GM12878 (cell line): Measurements from ENCODE around the gene AMZ2. TPM values are rescaled to one million over a fixed set of nuclear protein-coding genes. Genes with fewer than 3 reads are reported as not detected.
A peak's percentile ranks its signal among the peaks of the same experiment; 100 is the strongest.
"Not testable (repeated sequence)": the region's sequence is repeated elsewhere in the genome, so short reads cannot be mapped to it uniquely, and the experiment has no call there.

Experiments
- ATAC-seq: fragments of 200-7000 bp; cut with Tn5 transposase; 3 replicates; pipeline ENCODE4 v1.9.1; 2020; ENCODE audit warnings: mild to moderate bottlenecking, moderate library complexity
- BruUV-seq: library from RNA; stranded (reverse); fragments of 400-500 nt; replicated peaks from 2 replicates; lab custom pipeline; 2021; lab: Mats Ljungman, UMichigan
- CTCF ChIA-PET: fragments of 300-600 bp; sonication (Branson Sonifier 250); formaldehyde crosslinking; extraction: SDS; loops from one replicate; lab custom pipeline; 2021; ENCODE audit warnings: inconsistent platforms; lab: Yijun Ruan, JAX
- POLR2A ChIA-PET: fragments of 350-600 bp; formaldehyde crosslinking; extraction: SDS; loops from one replicate; lab custom pipeline; 2021; ENCODE audit warnings: inconsistent platforms; lab: Charles Lee
- RAD21 ChIA-PET: fragments of 300-600 bp; sonication (Branson Sonifier 250); formaldehyde crosslinking; loops from one replicate; lab custom pipeline; 2023; ENCODE audit warnings: antibody characterized with exemption; ENCODE audit not compliant: unreplicated experiment; lab: Charles Lee
- SMC1A ChIA-PET: fragments of 300-600 bp; sonication (Branson Sonifier 250); formaldehyde crosslinking; loops from one replicate; lab custom pipeline; 2023; ENCODE audit not compliant: unreplicated experiment, uncharacterized antibody; lab: Charles Lee
- DNase-seq: peaks from one replicate; pipeline ENCODE4 v3.0.0-alpha.2; 2011; ENCODE audit warnings: low read depth, low spot score
- FAIRE-seq: peaks from 3 replicates; lab custom pipeline; 2011; peaks lifted over from hg19 to GRCh38; lab: Jason Lieb, UNC
- H2AFZ ChIP-seq: 2 replicates; pipeline ENCODE4 v1.6.0; 2011; ENCODE audit warnings: low read depth, low read length, control low read depth; ENCODE audit not compliant: control insufficient read depth
- H3K27ac ChIP-seq: 2 replicates; pipeline ENCODE4 v1.5.1; 2011; ENCODE audit warnings: control low read depth; ENCODE audit not compliant: control insufficient read depth, insufficient read depth
- H3K27me3 ChIP-seq, 2 experiments: replicated peaks in 1 of 2; 2 replicates each; pipeline versions ENCODE4 v1.6.0 to v1.6.1; 2011; ENCODE audit warnings: low read length in 1 of 2; ENCODE audit not compliant: control insufficient read depth in 2 of 2, insufficient read depth in 2 of 2
- H3K36me3 ChIP-seq, 2 experiments: 2 replicates each; pipeline ENCODE4 v1.5.1; 2011; ENCODE audit warnings: low read length in 1 of 2; ENCODE audit not compliant: control insufficient read depth in 2 of 2, insufficient read depth in 2 of 2
- H3K4me1 ChIP-seq: 2 replicates; pipeline ENCODE4 v1.6.1; 2011; ENCODE audit warnings: mild to moderate bottlenecking, low read length, moderate library complexity, mixed read lengths; ENCODE audit not compliant: control insufficient read depth, insufficient read depth
- H3K4me2 ChIP-seq: 2 replicates; pipeline ENCODE4 v1.6.0; 2011; ENCODE audit warnings: control low read depth; ENCODE audit not compliant: control insufficient read depth, insufficient read depth
- H3K4me3 ChIP-seq: fragments of 200-600 bp; sonication (generic); 2 replicates; pipeline ENCODE4 v1.5.1; 2016
- H3K79me2 ChIP-seq: 2 replicates; pipeline ENCODE4 v1.6.0; 2011; ENCODE audit warnings: low read length; ENCODE audit not compliant: control insufficient read depth, insufficient read depth
- H3K9ac ChIP-seq: 2 replicates; pipeline ENCODE4 v1.8.0; 2011; ENCODE audit warnings: low read length, control low read depth, mixed read lengths; ENCODE audit not compliant: control insufficient read depth, insufficient read depth
- H3K9me3 ChIP-seq: replicated peaks from 3 replicates; pipeline ENCODE4 v1.5.1; 2011; ENCODE audit warnings: mild to moderate bottlenecking, low read length; ENCODE audit not compliant: control insufficient read depth, insufficient read depth
- H4K20me1 ChIP-seq: 2 replicates; pipeline ENCODE4 v1.6.0; 2011; ENCODE audit not compliant: control insufficient read depth, insufficient read depth
- EED ChIP-seq: sonication (generic); IDR thresholded peaks from 2 replicates; pipeline ENCODE4 v1.6.1; 2016; ENCODE audit warnings: antibody characterized with exemption, low read depth
- EP300 ChIP-seq, 2 experiments: fragments of 150-350 bp in 1 of 2; IDR thresholded peaks; 2 replicates each; pipeline ENCODE4 v1.6.1; 2011 to 2012; ENCODE audit warnings: low read depth in 2 of 2, low read length in 2 of 2, borderline replicate concordance in 1 of 2, improper control_type of control experiment in 1 of 2, inconsistent platforms in 1 of 2; ENCODE audit not compliant: control insufficient read depth in 1 of 2
- ESRRA ChIP-seq: IDR thresholded peaks from 2 replicates; pipeline ENCODE4 v1.6.1; 2012; ENCODE audit warnings: mild to moderate bottlenecking, low read length, improper control_type of control experiment
- FOXM1 ChIP-seq: IDR thresholded peaks from 2 replicates; pipeline ENCODE4 v1.6.1; 2012; ENCODE audit warnings: low read depth, mild to moderate bottlenecking, inconsistent platforms, low read length, moderate library complexity
- IKZF1 ChIP-seq: fragments of 450-650 bp; conservative IDR thresholded peaks from 2 replicates; pipeline ENCODE4 v1.6.1; 2017; ENCODE audit warnings: antibody characterized with exemption, mild to moderate bottlenecking
- POLR2AphosphoS2 ChIP-seq: IDR thresholded peaks from 2 replicates; pipeline ENCODE4 v1.6.1; 2011; ENCODE audit warnings: low read depth, mild to moderate bottlenecking, low read length, improper control_type of control experiment, moderate library complexity
- RCOR1 ChIP-seq: conservative IDR thresholded peaks from 2 replicates; pipeline ENCODE4 v1.6.1; 2012; ENCODE audit warnings: low read depth, low read length, improper control_type of control experiment
- WGBS: methylation state at CpG from one replicate; pipeline ENCODE4 v1.1.6; 2016; ENCODE audit warnings: low lambda C conversion rate; ENCODE audit not compliant: insufficient replicate concordance, insufficient coverage; ENCODE audit errors: missing lambda C conversion rate; 5-methylcytosine and 5-hydroxymethylcytosine counted together
- in situ Hi-C: fragments of 300-500 bp; cut with MboI; formaldehyde crosslinking; loops from 9 replicates; pipeline ENCODE4 v1.14.3; 2018; ENCODE audit warnings: mixed read lengths
- intact Hi-C: fragments of 100-400 bp; cut with micrococcal nuclease; formaldehyde crosslinking; loops from one replicate; pipeline ENCODE4 v1.14.2; 2022; ENCODE audit not compliant: unreplicated experiment
- polyA plus RNA-seq, 11 experiments: library from polyadenylated mRNA; depleted of rRNA in 4 of 11; unstranded in 6 of 11; stranded (reverse) in 5 of 11; fragments of >200 nt; fragmentation: Nextera tagmentation in 4 of 11; fragmentation: Illumina TruSeq in 1 of 11; extraction: Ambion mirVana in 4 of 11; extraction: Trizol in 1 of 11; gene quantifications; 1 replicate in 1 of 11; 2 replicates in 10 of 11; pipeline versions ENCODE4 v1.2.1 to v1.2.3, GENCODE V29; 2011 to 2016; ENCODE audit warnings: inconsistent platforms in 2 of 11, missing spikeins in 2 of 11, low read depth in 1 of 11
- total RNA-seq, 4 experiments: library from RNA; depleted of rRNA in 3 of 4; stranded (reverse); fragments of >200 nt in 3 of 4; fragmentation: Illumina TruSeq in 1 of 4; extraction: Trizol in 1 of 4; gene quantifications; 2 replicates each; pipeline versions ENCODE4 v1.2.1 to v1.2.3, GENCODE V29; 2013 to 2021
- TF ChIP-seq, protein P1 (sequence below): IDR thresholded peaks from 2 replicates; pipeline ENCODE4 v1.6.1; 2012; ENCODE audit warnings: low read depth, low read length, improper control_type of control experiment
- TF ChIP-seq, protein P2 (sequence below): fragments of 450-650 bp; IDR thresholded peaks from 2 replicates; pipeline ENCODE4 v1.6.1; 2016; ENCODE audit warnings: mild to moderate bottlenecking, moderate library complexity, borderline replicate concordance

AMZ2 gene
- total and polyA plus RNA-seq, 10 of the 15 experiments (the other 5 are each of a cell fraction or from before 2014, with no cell fraction given): 79.1 to 189 (median 126) TPM

DNA sequence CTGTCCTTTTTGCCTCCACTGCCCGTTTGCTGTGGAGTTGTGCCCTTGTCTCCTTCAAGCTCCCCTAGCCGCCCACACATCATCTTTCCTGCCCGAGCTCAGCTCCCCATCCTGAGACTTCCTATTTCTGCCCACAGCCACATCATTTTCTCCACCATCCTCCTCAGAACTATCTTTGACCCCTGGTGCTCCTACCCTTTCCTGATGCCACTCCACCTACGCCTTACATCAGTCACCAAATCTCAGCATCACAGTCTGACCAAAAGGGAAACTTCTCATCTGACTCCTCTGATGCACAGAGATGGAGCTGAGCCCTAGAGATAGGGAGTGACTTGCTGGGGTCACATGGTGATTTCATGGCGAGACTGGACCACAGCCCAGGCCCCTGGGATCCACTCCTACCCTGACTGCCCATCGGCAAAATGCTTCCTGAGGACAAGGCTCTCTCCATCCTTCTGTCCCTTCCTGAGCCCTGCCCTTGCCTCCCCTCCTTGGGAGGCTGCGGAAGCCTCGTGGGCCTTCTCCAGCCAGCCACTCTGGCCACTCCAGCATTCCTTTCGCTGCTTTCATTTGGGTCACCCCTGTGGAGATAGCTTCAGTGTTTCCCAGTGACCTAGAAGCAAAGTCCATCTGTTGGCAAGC is 19.7 kb upstream of the AMZ2 start:
- H3K27me3 ChIP-seq, H3K4me2 ChIP-seq, H3K9me3 ChIP-seq, H2AFZ ChIP-seq, SMC1A ChIA-PET, H3K36me3 ChIP-seq, DNase-seq, H3K79me2 ChIP-seq, BruUV-seq, CTCF ChIA-PET, H4K20me1 ChIP-seq, H3K27ac ChIP-seq, H3K4me1 ChIP-seq, H3K4me3 ChIP-seq, H3K9ac ChIP-seq, FAIRE-seq, in situ Hi-C loops, RAD21 ChIA-PET, intact Hi-C loops: not testable (repeated sequence)
- WGBS: 50% methylated on average over 9 of the region's 9 CpGs
- ATAC-seq: peak; percentile 36; the same call in 2 of the 3 replicates
- POLR2A ChIA-PET: interaction anchor here (0.6 kb wide), 1 partner anchor 42 kb away, joined by 4 read pairs; no protein-coding TSS in a partner anchor

DNA sequence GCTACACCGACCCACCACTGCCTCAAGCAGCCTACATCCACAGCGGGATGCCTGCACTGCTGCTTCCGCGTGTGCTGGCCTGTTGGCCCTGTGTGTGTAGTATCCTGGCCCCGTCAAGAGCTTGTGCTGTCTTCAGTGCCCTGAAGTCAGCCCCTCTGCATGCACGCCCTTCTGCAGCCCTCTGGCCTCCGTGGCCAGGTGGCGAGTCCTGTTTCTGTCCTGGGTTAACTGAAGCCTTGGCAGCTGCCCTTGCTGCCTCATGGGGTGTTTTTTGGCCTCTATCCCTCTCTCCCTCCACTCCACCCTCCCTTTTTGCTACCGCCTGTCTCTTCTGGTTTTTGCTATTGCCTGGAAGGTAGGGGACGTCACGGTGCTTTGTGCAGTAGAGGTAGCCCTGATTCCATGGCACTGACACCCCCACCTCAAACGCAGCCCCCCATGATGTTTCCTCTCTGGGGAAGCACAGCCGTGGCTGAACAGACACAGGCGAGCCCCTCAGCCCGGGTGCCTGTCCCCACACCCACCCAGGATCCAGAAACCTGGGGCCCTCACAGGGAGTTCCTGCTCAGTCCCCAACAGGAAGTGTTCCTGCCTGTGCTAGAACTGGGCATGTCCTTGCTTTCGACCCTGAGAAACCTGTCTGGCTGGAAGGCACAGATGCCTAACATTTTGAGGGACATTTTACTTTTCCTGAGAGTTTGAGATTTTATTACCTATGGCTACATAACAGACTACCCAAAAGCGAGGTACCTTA is 18.8 kb upstream of the AMZ2 start:
- no peaks in the 10 kb centered on the region for H3K27me3 ChIP-seq
- RAD21 ChIA-PET: no interaction called here
- no peaks in the 10 kb centered on the region for H3K9me3 ChIP-seq
- ATAC-seq (no peak; the same call in 2 of the 3 replicates), DNase-seq (no peak), FAIRE-seq (no peak)
- 82% methylated on average over 17 of the region's 17 CpGs for WGBS
- H3K27ac ChIP-seq: no peak overlapping the region
- H3K9ac ChIP-seq: no peak overlapping the region
- H3K4me1 ChIP-seq: peaks cover 6% of the 10 kb centered on the region
- H2AFZ ChIP-seq: no peak overlapping the region
- no peaks in the 10 kb centered on the region for H4K20me1 ChIP-seq
- POLR2A ChIA-PET: no interaction called here
- in situ Hi-C loops: no loop called here
- H3K79me2 ChIP-seq: no peaks in the 10 kb centered on the region
- H3K4me3 ChIP-seq: no peak overlapping the region
- no TSS peak for BruUV-seq
- no peak overlapping the region for H3K4me2 ChIP-seq
- intact Hi-C loops: no loop called here
- CTCF ChIA-PET: no interaction called here
- SMC1A ChIA-PET: no interaction called here
- H3K36me3 ChIP-seq: no peaks in the 10 kb centered on the region
- no peak for TF ChIP-seq EED
- TF ChIP-seq, protein P1, sequence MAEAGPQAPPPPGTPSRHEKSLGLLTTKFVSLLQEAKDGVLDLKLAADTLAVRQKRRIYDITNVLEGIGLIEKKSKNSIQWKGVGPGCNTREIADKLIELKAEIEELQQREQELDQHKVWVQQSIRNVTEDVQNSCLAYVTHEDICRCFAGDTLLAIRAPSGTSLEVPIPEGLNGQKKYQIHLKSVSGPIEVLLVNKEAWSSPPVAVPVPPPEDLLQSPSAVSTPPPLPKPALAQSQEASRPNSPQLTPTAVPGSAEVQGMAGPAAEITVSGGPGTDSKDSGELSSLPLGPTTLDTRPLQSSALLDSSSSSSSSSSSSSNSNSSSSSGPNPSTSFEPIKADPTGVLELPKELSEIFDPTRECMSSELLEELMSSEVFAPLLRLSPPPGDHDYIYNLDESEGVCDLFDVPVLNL: no peak
- no peak for TF ChIP-seq ESRRA
- no peak for TF ChIP-seq POLR2AphosphoS2
- TF ChIP-seq EP300 (IDR thresholded peaks at IDR 0.05; ENCODE audit: borderline replicate concordance in 1 of 2, control insufficient read depth in 1 of 2, low read depth in 2 of 2, low read length in 2 of 2): no peak
- TF ChIP-seq, protein P2, sequence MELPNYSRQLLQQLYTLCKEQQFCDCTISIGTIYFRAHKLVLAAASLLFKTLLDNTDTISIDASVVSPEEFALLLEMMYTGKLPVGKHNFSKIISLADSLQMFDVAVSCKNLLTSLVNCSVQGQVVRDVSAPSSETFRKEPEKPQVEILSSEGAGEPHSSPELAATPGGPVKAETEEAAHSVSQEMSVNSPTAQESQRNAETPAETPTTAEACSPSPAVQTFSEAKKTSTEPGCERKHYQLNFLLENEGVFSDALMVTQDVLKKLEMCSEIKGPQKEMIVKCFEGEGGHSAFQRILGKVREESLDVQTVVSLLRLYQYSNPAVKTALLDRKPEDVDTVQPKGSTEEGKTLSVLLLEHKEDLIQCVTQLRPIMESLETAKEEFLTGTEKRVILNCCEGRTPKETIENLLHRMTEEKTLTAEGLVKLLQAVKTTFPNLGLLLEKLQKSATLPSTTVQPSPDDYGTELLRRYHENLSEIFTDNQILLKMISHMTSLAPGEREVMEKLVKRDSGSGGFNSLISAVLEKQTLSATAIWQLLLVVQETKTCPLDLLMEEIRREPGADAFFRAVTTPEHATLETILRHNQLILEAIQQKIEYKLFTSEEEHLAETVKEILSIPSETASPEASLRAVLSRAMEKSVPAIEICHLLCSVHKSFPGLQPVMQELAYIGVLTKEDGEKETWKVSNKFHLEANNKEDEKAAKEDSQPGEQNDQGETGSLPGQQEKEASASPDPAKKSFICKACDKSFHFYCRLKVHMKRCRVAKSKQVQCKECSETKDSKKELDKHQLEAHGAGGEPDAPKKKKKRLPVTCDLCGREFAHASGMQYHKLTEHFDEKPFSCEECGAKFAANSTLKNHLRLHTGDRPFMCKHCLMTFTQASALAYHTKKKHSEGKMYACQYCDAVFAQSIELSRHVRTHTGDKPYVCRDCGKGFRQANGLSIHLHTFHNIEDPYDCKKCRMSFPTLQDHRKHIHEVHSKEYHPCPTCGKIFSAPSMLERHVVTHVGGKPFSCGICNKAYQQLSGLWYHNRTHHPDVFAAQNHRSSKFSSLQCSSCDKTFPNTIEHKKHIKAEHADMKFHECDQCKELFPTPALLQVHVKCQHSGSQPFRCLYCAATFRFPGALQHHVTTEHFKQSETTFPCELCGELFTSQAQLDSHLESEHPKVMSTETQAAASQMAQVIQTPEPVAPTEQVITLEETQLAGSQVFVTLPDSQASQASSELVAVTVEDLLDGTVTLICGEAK: no peak
- no peak for TF ChIP-seq RCOR1
- TF ChIP-seq FOXM1: no peak
- TF ChIP-seq IKZF1: no peak
